Fibroblast of skin of left quadriceps (primary cell): ENCODE measurements around the gene CTRB2.
"Not testable (repeated sequence)": the region's sequence is repeated elsewhere in the genome, so short reads cannot be mapped to it uniquely, and the experiment has no call there.

Source experiments
- DNase-seq, 2 experiments: peaks; one replicate each; pipeline ENCODE4 v3.0.0-alpha.2; 2013; ENCODE audit warnings: low read depth in 2 of 2

CTRB2 gene

GRCh38 chr16:75227361-75228142, 20.6 kb upstream of the CTRB2 start:
- no peak for DNase-seq

GRCh38 chr16:75226550-75227360, 19.8 kb upstream of the CTRB2 start:
- DNase-seq = no peak

- DNase-seq = no peak
Observed at GRCh38 chr16:75225678-75226515, 18.9 kb upstream of the CTRB2 start.

- DNase-seq = no peak
Observed at GRCh38 chr16:75225092-75225491, 18.1 kb upstream of the CTRB2 start.

GRCh38 chr16:75224306-75225082, 17.5 kb upstream of the CTRB2 start:
- no peak for DNase-seq

GRCh38 chr16:75223129-75223528, 16.2 kb upstream of the CTRB2 start:
- DNase-seq = not testable (repeated sequence)

GRCh38 chr16:75222271-75222783, 15.4 kb upstream of the CTRB2 start:
- no peak for DNase-seq

- DNase-seq = no peak
Observed at GRCh38 chr16:75219838-75220237, 12.9 kb upstream of the CTRB2 start.

- no peak for DNase-seq
Observed at GRCh38 chr16:75219088-75219487, 12.1 kb upstream of the CTRB2 start.

- no peak for DNase-seq
Observed at GRCh38 chr16:75218256-75219076, 11.5 kb upstream of the CTRB2 start, which contains the start of gene CTRB1. Gene CTRB1 (plus strand): TSS chr16:75218988. CDS start chr16:75219008, 20 bp downstream.

- DNase-seq = no peak
Observed at GRCh38 chr16:75217389-75217851, 10.5 kb upstream of the CTRB2 start.

GRCh38 chr16:75216576-75216975, 9.6 kb upstream of the CTRB2 start:
- no peak for DNase-seq

- no peak for DNase-seq
Observed at GRCh38 chr16:75216127-75216526, 9.2 kb upstream of the CTRB2 start.

- DNase-seq = not testable (repeated sequence)
Observed at GRCh38 chr16:75211286-75211685, 4.3 kb upstream of the CTRB2 start.

GRCh38 chr16:75209944-75210343, 3.0 kb upstream of the CTRB2 start:
- no peak for DNase-seq

GRCh38 chr16:75209514-75209913, 2.6 kb upstream of the CTRB2 start:
- DNase-seq = not testable (repeated sequence)

GRCh38 chr16:75208861-75209505, 2.0 kb upstream of the CTRB2 start:
- no peak for DNase-seq

GRCh38 chr16:75208242-75208825, 1.4 kb upstream of the CTRB2 start:
- no peak for DNase-seq

GRCh38 chr16:75207831-75208230, 870 bp upstream of the CTRB2 start:
- DNase-seq = no peak
